ENCODE measurements around the gene ZSWIM3.
"Not testable (repeated sequence)": the region's sequence is repeated elsewhere in the genome, so short reads cannot be mapped to it uniquely, and the experiment has no call there.

The ZSWIM3 gene

DNA sequence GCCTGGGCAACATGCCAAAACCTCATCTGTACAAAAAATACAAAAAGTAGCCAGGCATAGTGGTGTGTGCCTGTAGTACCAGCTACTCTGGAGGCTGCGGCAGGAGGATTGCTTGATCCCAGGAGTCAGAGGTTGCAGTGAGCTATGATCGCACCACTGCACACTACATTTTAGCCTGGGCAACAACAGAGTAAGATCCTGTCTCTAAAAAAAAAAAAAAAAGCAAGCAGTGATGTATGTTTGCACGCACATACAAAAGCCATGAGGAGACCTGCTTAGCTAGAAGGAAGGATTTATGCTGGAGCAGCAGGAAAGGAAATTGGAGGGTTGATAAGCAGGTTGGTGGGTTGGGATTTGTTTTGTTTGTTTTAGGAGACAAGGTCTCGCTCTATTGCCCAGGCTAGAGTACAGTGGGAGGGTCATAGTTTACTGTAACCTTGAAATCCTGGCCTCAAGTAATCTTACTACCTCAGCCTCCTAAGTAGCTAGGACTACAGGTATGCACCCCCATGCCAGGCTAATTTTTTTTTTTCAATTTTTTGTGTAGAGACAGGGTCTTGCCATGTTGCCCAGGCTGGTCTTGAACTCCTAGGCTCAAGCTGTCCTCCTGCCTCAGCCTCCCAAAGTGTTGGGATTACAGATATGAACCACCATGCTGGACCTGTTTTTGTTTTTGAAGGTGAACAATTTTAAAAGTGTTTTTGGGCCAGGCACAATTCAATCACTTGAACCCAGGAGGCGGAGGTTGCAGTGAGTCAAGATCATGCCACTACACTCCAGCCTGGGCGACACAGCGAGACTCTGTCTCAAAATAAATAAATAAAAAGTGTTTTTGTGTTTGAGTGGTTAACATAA lies 4.0 kb downstream of the ZSWIM3 start:
- DNase-seq, result no peak

DNA sequence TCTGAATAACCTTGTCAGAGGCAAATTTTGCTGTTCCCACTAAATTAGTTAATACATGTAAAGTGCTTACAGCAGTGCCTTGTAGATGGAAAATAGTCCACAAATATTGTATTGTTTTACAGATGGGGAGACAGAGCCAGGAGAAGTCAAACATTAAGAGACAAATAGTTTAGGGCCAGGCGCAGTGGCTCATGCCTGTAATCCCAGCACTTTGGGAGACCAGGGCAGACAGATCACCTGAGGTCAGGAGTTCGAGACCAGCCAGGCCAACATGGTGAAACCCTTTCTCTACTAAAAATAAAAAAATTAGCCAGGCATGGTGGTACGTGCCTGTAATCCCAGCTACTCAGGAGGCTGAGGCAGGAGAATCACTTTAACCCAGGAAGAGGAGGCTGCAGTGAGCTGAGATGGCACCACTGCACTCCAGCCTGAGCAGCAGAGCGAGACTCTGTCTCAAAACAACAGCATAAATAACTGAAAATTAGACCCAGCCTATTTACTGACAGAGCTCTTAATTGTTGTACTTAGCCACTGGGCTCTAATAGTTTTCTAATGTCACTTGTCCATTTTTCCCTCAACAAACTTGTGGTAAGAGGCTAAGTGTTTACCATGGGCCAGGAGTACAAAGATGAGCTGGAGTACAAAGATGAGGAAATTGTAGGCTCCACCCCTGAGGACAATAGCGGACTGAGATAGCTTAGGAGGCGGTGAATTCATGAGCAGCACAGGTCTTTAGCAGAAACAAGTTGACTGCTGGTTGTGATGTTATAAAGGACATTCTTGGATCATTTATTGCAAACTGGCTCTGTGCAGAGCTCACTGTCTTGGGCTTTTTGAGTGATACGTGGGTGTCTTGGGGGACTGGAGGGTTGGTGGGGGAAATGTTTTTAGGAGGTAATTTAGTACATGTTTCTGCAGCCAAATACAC lies 6.4 kb downstream of the ZSWIM3 start:
- no peak for DNase-seq

DNA sequence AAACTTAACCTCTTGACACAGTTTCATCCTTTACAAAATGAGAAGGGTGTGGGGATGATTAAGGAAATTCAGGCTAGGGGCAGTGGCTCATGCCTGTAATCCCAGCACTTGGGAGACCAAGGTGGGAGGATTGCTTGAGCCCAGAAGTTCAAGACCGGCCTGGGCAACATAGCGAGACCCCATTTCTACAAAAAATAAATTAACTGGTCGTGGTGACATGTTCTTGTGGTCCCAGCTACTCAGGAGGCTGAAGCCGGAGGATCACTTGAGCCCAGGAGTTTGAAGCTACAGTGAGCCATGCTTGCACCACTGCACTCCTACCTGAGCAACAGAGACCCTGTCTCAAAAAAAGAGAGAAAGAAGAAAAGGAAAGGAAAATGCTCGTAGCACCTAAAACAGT lies 9.0 kb downstream of the ZSWIM3 start:
- no peak for DNase-seq

DNA sequence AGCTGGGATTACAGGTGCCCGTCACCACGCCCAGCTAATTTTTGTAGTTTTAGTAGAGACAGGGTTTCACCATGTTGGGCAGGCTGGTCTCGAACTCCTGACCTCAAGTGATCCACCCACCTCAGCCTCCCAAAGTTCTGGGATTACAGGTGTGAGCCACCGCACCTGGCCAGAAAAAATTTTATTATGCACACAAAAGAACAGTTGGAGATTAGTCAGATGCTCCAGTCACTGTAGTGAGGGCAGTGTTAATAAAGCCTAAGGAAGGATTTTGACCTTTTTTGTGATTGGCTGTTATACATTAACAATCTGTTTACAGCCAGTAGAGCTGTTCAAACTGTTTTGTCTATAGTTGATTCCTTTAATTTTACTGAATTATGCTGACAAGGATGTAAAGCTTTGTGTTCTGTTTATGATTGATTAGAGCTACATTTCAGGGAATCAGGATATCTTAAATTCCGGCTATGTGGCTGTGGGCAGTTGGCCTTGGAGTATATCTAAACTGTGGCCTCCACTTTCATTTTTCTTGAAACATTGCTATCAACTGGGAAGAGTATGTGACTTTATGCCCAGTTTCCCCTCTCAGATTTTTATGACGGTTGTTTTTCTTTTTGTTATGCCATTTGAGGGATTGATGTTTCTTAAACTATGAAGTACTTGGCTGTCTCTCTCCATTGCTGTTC lies 9.9 kb downstream of the ZSWIM3 start:
- no peak for DNase-seq

DNA sequence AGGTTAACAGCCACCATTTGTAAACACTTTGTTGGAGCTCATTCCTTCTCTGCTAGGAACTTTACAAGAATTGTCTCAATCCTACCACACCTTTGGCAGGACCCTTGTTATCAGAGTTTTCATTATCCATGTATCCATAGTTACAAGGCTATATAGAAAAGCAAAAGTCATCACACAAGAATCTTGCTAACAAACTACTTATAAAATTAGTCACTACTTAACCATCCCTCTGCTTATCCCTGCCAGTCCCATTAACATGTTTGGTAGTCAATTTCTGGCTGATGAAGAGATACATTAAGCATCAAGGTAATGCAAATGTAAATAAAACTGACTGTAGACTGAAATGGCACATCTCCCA lies 10.4 kb downstream of the ZSWIM3 start:
- no peak for DNase-seq

DNA sequence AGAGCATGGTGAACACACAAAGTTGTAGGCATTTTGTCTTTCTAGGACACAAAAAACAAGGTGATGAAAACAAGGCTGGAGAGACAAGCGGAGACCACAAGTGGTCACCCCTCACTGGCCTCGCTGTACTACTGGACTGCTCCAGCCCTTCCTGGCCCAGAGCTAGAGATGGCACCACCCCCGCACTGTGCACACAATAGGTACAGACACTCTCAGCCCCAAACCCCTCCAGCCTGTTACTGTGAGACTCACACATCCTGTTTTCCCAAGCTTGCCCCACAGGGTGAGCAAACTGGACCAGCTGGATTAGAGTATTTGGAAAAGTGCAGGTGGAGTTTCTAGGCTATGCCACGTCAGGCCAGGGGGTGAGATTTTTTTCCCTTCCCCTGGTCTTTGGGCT lies 15.2 kb downstream of the ZSWIM3 start:
- no peak for DNase-seq

DNA sequence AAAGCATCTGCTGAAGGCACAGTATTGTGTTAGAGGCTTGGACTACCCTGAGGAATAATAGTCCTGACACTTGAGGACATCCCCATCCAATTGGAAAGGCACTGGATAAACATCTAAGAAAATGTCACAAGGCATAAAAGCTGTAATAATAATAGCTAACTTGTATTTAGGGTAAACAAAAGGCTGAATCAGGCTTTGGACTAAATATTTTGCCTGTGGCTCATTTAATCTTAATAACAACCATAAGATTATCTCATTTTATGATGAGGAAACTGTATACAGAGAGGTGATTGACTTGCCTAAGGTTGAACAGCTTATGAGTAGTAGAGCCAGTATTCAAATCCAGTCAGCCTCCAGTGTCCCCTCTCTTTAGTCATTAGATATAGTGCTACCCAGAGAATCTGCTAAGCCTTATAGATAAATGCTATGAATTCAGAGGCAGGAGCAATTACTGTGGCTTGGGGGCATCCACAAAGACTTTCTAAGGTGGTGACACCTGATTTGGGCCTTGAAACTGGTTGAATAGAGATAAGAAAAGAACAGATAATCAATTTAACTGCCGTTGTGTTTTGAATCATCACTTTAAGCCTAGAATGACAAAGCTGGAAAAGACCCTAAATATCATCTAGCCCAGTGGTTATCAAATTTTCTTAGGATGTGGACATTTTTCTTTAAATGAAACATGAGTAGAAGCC lies 16.1 kb downstream of the ZSWIM3 start:
- no peak for DNase-seq

DNA sequence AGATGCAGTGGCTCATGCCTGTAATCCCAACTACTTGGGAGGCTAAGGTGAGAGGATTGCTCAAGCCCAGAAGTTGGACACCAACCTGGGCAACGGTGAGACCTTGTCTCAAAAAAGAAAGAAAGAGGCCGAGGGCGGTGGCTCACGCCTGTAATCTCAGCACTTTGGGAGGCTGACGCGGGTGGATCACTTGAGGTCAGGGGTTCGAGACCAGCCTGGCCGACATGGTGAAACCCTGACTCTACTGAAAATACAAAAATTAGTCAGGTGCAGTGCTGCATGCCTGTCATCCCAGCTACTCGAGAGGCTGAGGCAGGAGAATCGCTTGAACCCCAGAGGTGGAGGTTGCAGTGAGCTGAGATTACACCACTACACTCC lies 16.7 kb downstream of the ZSWIM3 start:
- DNase-seq, result not testable (repeated sequence)

DNA sequence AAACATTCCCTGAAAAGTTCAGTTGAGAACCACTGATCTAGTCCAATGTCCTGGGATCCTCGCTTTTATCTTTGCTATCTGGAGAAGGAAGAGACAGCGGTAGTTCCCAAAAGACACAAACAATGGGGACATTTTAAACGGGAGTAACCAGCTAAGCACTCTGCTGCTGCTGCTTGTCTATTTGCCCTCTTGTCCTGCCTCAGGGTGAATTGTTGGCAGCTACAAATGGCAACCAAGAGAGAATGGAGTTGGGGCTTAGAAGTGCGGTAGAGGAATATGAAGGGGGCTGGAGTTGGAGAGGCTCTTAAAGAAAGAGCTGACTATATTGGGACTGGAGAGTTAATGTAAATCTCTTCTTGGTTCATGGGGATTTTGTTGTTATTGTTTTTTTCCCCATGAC lies 17.2 kb downstream of the ZSWIM3 start:
- DNase-seq, result no peak

DNA sequence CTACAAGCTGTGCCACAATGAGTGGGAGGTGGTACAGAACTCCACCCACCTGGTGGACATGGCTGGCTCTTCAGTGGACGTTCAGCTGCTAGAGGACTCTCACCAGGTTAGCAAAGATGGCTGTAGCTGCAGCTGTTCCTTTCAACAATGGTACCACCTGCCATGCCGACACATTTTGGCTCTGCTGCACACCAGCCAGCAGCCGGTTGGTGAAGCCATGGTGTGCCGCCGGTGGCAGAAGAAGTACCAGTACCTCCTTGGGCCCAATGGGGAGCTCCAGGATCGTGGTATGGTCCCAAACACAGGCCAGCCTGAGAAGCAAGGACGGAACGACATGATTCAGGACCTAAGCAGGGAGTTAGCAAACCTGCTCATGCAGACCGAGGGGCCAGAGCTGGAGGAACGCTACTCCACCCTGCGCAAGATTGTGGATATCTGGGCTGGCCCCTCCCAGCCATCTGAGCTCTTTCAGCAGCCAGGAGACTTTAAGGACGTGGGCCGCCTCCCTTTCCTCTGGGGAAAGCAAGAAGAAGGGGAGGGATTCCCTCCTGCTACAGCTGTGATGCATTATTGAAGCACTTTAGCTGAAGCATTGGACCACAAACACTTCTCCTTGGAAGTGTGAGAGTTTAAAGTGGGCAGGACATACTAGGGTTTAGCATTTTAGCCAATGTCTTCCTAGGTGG lies 20.8 kb downstream of the ZSWIM3 start:
- no peak for DNase-seq

DNA sequence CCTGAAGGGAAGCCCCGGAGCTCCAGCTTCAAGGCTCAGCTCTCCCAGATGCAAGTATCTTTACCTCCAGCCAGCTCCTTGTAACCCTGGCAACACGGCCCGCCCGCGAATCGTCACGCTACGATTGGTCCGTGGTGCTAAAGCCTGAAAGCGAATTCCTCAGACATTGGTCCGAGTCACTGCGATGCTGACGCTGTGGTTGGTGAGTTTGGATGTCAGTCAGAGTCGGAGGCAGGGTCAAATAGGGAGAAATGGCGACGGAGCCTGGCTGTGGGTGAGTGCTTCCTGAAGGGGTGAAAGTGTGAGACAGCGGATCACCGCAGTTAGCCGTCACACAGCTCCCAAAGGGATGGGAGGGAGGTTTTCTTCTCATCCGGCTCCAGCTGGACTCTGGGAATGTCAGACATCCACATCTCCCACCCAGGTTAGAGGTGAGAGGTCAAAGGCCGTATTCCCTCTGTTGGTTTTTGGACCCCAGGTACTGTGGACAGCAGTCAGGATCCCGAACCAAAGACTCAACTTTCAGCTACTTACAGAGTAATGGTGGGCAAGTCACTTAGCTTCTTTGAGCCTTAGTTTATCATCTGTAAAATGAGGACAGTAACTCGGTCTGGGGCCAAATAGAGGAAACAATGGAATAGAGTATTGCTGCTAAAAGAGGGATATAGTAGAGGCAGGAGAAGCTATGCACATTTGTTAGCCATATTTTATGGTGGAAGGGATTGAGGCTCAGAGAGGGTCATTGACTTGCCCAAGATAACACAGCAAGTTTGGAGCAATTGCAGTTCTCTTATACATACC lies 23.8 kb downstream of the ZSWIM3 start, which contains the start of gene ZSWIM1:
TSS of gene ZSWIM1 (plus strand) at position 240 of the 801 bp plus-strand sequence. CDS start 1,366 bp downstream, outside the sequence.
- peak; percentile 100 for DNase-seq

DNA sequence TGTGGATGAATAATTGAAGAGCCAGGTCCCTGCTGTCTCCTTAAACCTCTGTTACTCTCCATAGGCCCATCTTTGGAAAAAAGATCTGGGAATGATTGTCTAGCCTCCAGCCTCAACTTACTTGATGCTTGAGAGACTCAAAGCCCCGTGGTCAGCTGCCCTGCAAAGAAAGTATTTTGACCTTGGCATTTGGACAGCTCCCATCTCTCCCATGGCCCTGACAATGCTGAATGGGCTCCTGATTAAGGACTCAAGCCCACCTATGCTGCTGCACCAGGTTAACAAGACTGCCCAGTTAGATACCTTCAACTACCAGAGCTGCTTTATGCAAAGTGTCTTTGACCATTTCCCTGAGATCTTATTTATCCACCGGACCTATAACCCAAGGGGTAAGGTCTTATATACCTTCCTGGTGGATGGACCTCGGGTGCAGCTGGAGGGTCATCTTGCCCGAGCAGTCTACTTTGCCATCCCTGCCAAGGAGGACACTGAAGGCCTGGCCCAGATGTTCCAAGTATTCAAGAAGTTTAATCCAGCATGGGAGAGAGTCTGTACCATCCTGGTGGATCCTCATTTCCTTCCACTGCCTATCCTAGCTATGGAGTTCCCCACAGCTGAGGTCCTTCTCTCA lies 25.2 kb downstream of the ZSWIM3 start:
- no peak for DNase-seq

DNA sequence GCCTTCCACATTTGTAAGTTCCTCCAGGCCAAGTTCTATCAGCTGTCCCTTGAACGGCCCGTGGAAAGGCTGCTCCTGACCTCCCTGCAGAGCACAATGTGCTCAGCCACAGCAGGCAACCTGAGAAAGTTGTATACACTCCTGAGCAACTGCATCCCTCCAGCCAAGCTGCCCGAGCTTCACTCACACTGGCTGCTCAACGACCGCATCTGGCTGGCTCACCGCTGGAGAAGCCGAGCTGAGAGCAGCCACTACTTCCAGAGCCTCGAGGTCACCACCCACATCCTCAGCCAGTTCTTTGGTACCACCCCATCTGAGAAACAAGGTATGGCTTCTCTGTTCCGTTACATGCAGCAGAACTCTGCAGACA lies 25.7 kb downstream of the ZSWIM3 start:
- DNase-seq, result no peak

DNA sequence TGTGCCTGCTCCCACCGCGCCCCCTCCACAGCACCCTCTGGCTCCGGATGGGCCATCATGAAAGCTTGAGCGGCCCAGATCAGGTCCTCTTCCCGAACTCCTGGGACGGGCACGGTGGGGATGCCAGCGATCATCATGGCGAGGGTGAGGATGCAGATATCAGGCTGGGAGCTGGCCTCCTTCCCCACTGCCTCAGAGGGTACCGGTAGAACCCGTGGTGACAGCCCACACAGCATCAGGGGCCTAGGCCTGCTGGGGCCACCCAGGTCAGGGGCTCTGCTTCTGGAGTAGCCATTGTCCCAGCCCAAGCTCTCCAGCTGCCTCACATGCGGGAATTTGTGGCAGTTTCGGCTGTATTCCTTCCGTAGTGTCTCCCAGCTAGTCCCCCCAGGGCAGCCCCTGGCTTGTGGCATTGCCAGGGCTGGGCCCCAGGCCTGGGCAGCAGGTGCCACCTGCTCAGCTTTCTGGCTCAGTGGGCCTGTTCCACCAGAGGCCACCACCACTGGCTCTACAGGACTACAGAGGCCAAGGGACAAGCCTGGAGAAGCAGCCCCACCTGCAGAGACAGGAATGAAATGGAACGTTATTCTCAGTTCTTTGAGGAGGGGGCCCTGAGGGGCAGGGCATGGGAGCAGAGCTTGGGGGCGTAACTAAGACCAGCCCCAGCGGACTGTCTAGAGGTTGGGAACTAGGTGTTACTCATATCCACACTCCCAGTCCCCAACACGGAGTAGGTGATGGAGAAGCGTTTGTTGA lies 29.4 kb downstream of the ZSWIM3 start:
- DNase-seq, result no peak

DNA sequence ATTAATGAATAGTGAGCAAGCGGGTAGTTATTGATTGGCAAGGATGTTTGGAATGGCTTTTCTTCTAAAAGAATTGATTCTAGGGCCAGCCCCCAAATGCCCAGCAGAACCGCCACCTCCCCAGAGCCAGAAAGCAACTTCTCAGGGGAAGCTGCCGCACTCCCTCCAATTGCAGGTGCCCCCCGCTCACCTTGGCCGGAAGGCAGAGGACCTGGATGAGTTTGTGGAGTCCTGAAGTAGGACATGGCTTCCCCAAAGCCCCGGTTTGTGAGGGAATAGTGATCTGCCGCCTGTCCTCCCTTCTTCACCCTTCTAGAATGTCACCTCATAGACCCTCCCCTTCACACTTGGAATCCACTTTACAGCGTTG lies 29.9 kb downstream of the ZSWIM3 start, which contains the start of gene SPATA25:
TSS of gene SPATA25 (minus strand) at position 277 of the 370 bp plus-strand sequence. CDS start at position 245, 32 bp downstream.
- no peak for DNase-seq

DNA sequence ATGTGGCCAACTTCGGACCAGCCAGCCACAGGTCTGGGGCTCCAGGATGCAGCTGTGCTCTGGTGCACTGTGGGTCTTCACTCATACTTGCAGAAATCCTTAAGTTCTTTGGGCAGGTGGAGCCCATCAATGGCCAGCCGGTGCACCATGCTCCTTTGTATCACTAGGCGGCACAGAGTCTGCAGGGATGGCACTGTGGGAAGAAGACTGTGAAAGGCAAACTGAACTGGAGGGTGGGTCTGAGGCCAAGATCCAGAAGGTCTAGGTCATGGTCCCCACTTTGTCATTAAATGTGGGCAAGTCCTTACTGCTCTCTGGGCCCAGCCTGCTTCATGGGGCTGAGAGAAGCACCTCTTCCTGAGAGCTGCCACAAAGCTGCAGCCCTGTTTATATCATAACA lies 31.3 kb downstream of the ZSWIM3 start:
- no peak for DNase-seq

DNA sequence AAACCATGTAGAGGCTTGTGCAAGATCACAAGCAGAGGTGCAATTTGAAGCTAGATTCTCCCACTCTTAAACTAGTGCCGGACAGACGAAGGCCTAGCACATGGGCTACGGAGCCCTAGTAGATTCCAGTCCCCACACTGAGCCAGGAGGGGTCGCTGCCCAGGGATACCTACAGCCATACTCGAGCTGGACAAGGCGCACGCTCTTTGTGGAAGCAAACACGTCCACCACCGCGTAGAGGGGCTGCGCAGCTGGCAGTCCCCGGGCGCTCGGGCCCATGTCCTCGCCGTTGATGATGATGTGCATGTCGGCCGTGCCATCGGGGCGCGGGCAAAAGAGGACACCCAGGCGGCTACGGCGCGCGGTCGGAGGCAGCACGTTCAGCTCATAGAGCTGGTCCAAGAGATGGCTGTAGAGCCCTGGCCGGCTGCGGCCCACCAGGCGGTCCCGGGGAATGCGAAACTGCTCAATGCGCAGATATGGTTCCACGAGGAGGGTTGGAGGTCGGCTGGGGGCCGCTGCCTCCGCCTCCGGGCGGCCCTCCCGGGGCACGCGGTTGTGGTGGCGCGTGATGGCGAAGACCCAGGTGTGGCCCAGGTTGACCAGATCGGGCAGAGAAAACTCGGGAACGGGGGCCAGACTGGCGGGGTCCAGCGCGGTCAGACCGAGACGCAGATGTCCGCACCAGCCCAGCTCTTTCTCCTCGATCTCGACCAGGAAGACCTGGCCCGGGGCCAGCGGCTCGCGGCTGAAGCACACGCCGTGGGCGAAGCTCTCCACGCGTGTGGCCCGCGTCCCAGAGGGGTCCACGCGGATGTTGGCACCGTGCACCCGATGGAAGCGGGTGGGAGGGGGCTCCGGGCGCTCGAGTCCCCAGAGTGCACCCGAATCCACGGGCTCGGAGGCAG lies 32.9 kb downstream of the ZSWIM3 start:
- DNase-seq, result peak; percentile 72

Data from stimulated activated CD8-positive, alpha-beta memory T cell treated with anti-CD3 and anti-CD28 coated beads, Interleukin-4, amount 100 ng/mL, for 48 hours (primary cell).